GM23248 (cell line): Measurements from ENCODE around the gene HTR4. TPM values are rescaled to one million over a fixed set of nuclear protein-coding genes. Genes with fewer than 3 reads are reported as not detected.
A peak's percentile ranks its signal among the peaks of the same experiment; 100 is the strongest.

Experiments
- DNase-seq: peaks from one replicate; pipeline ENCODE4 v3.0.0-alpha.2; 2015
- H2AFZ ChIP-seq: fragments of 200-600 bp; sonication (generic); 2 replicates; pipeline ENCODE4 v1.6.1; 2016; ENCODE audit warnings: antibody characterized with exemption
- H3F3A ChIP-seq: fragments of 200-600 bp; sonication (generic); 2 replicates; pipeline ENCODE4 v1.6.1; 2016; ENCODE audit warnings: mild to moderate bottlenecking, antibody characterized with exemption, mixed run types; ENCODE audit not compliant: insufficient read depth
- H3K27ac ChIP-seq: fragments of 200-600 bp; sonication (generic); 2 replicates; pipeline ENCODE4 v1.5.1; 2016; ENCODE audit warnings: mild to moderate bottlenecking
- H3K27me3 ChIP-seq: fragments of 200-600 bp; sonication (generic); replicated peaks from 2 replicates; pipeline ENCODE4 v1.6.1; 2016; ENCODE audit warnings: mild to moderate bottlenecking; ENCODE audit not compliant: insufficient read depth
- H3K36me3 ChIP-seq: fragments of 200-600 bp; sonication (generic); 2 replicates; pipeline ENCODE4 v1.6.1; 2016; ENCODE audit warnings: low read depth, mild to moderate bottlenecking
- H3K4me1 ChIP-seq: fragments of 200-600 bp; sonication (generic); 2 replicates; pipeline ENCODE4 v1.6.1; 2016; ENCODE audit warnings: mild to moderate bottlenecking; ENCODE audit not compliant: insufficient read depth
- H3K4me2 ChIP-seq: fragments of 200-600 bp; sonication (generic); one replicate; pipeline ENCODE4 v1.6.1; 2016; ENCODE audit warnings: mild to moderate bottlenecking; ENCODE audit not compliant: unreplicated experiment
- H3K4me3 ChIP-seq: fragments of 200-600 bp; sonication (generic); 2 replicates; pipeline ENCODE4 v1.5.1; 2016; ENCODE audit warnings: mild to moderate bottlenecking
- H3K79me2 ChIP-seq: fragments of 200-600 bp; sonication (generic); 2 replicates; pipeline ENCODE4 v1.6.1; 2016; ENCODE audit warnings: mild to moderate bottlenecking; ENCODE audit not compliant: insufficient read depth
- H3K9ac ChIP-seq: fragments of 200-600 bp; sonication (generic); 2 replicates; pipeline ENCODE4 v1.6.1; 2016; ENCODE audit warnings: mild to moderate bottlenecking
- H3K9me2 ChIP-seq: fragments of 200-600 bp; sonication (generic); 2 replicates; pipeline ENCODE4 v1.6.1; 2016; ENCODE audit warnings: mixed run types, mild to moderate bottlenecking, moderate library complexity; ENCODE audit not compliant: insufficient read depth
- H3K9me3 ChIP-seq: fragments of 200-600 bp; sonication (generic); one replicate; pipeline ENCODE4 v1.6.1; 2017; ENCODE audit warnings: low read depth
- H4K20me1 ChIP-seq: fragments of 200-600 bp; sonication (generic); 2 replicates; pipeline ENCODE4 v1.6.0; 2016; ENCODE audit not compliant: insufficient read depth
- EZH2 ChIP-seq: fragments of 200-600 bp; sonication (generic); IDR thresholded peaks from 2 replicates; pipeline ENCODE4 v1.6.1; 2018; ENCODE audit warnings: antibody characterized with exemption, mild to moderate bottlenecking; ENCODE audit not compliant: insufficient read depth, poor library complexity, severe bottlenecking
- EZH2phosphoT487 ChIP-seq: fragments of 200-600 bp; sonication (generic); IDR thresholded peaks from 2 replicates; pipeline ENCODE4 v1.6.1; 2018; ENCODE audit warnings: antibody characterized with exemption, moderate library complexity, mild to moderate bottlenecking, low read depth; ENCODE audit not compliant: insufficient read depth
- WGBS, 2 experiments: methylation state at CpG; one replicate each; pipeline ENCODE4 v1.1.6; 2015 to 2017; ENCODE audit warnings: low lambda C conversion rate in 2 of 2, low coverage in 1 of 2; ENCODE audit errors: missing lambda C conversion rate in 2 of 2; 5-methylcytosine and 5-hydroxymethylcytosine counted together
- in situ Hi-C: fragments of 300-500 bp; cut with MboI; formaldehyde crosslinking; loops from 2 replicates; pipeline ENCODE4 v1.15.0; 2020
- polyA plus RNA-seq: library from polyadenylated mRNA; unstranded; fragments of >200 nt; fragmentation: Nextera tagmentation; extraction: Ambion mirVana; gene quantifications from 2 replicates; pipeline ENCODE4 v1.2.1, GENCODE V29; 2016
- total RNA-seq: library from RNA; depleted of rRNA; stranded (reverse); fragments of >200 nt; shearing (Covaris generic); gene quantifications from 2 replicates; pipeline ENCODE4 v1.2.3, GENCODE V29; 2014

Gene HTR4
- total and polyA plus RNA-seq, 2 experiments from 2014 or later, result not detected

DNA sequence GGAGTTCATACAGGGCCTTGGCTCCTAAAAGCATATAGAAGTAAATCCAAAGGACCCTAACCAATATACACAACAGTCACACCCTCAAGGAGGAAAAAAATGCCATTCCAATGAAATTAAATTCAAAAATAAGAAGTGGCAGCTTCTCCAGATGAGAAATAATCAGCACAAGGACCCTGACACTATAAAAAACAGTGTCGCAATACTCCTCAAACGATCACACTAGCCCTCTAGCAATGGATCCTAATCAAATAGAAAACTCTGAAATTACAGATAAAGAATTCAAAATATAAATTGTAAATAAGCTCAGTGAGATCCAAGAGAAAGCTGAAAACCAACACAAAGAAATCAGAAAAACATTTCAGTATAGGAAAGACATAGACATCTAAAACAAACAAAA, 33.5 kb upstream of the HTR4 start:
- no peaks in the 10 kb centered on the region for H3K4me1 ChIP-seq
- no peak overlapping the region for H2AFZ ChIP-seq
- no peak overlapping the region for H3K4me2 ChIP-seq
- no peaks in the 10 kb centered on the region for H3K9me3 ChIP-seq
- no peak for DNase-seq
- no peaks in the 10 kb centered on the region for H3K36me3 ChIP-seq
- WGBS, 2 experiments, result 72 to 80% methylated on average over 2 of the region's 2 CpGs
- H3K27ac ChIP-seq, result no peak overlapping the region
- no peaks in the 10 kb centered on the region for H3K27me3 ChIP-seq
- no peak overlapping the region for H3K4me3 ChIP-seq
- no peak for TF ChIP-seq EZH2
- no peak for TF ChIP-seq EZH2phosphoT487
- H3K9me2 ChIP-seq, result no peaks in the 10 kb centered on the region
- H3K9ac ChIP-seq, result no peak overlapping the region
- no peaks in the 10 kb centered on the region for H4K20me1 ChIP-seq
- H3F3A ChIP-seq, result no peaks in the 10 kb centered on the region
- in situ Hi-C loops, result no loop called here
- no peaks in the 10 kb centered on the region for H3K79me2 ChIP-seq

DNA sequence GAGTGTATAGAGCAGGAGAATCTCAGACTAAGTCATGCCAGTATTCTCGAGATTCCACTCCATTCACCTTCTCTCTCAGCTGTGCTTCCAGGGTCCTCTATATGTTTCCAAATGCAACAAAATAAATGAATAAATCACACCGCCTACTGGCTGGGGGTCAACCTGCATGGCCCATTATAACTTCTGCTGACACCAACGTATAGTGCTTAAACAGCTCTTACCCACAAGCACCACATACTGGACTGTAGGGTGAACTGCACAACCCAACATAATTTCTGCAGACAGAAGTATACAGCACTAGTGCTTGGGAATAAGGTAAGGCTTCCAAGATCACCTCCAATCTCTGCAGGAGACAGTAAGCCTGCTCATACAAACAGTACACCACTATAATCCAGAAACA, 33.1 kb upstream of the HTR4 start:
- H3K9me3 ChIP-seq, result no peaks in the 10 kb centered on the region
- H3K4me1 ChIP-seq, result no peaks in the 10 kb centered on the region
- H3K9ac ChIP-seq, result no peak overlapping the region
- H3K4me2 ChIP-seq, result no peak overlapping the region
- no peaks in the 10 kb centered on the region for H3K79me2 ChIP-seq
- H3K9me2 ChIP-seq, result no peaks in the 10 kb centered on the region
- H3K27me3 ChIP-seq, result no peaks in the 10 kb centered on the region
- H4K20me1 ChIP-seq, result no peaks in the 10 kb centered on the region
- peak; percentile 25 for DNase-seq
- H2AFZ ChIP-seq, result no peak overlapping the region
- TF ChIP-seq EZH2phosphoT487, result no peak
- no peak for TF ChIP-seq EZH2
- no peaks in the 10 kb centered on the region for H3F3A ChIP-seq
- H3K4me3 ChIP-seq, result no peak overlapping the region
- H3K27ac ChIP-seq, result no peak overlapping the region
- 19 to 34% methylated on average over 3 of the region's 3 CpGs for WGBS, 2 experiments
- in situ Hi-C loops, result no loop called here
- H3K36me3 ChIP-seq, result no peaks in the 10 kb centered on the region

DNA sequence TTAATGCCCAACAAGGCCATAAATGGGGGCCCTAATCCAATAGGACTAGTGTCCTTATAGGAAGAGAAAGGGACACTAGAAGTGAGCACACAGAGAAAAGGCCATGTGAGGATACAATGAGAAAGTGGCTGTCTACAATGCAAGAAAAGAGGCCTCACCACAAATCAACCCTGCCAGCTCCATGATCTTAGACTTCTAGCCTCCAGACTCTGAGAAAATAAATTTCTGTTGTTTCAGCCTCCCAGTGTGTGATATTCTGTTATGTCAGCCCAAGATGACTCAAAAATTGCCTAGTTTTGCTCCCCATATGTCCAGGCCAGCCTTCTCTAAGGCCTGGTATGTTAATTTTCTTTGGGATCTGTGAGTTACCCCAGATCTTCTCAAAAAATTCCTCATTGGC, 32.3 kb upstream of the HTR4 start:
- H3K4me2 ChIP-seq, result no peak overlapping the region
- no peaks in the 10 kb centered on the region for H3F3A ChIP-seq
- in situ Hi-C loops, result no loop called here
- TF ChIP-seq EZH2 (no peak), EZH2phosphoT487 (no peak)
- H3K9ac ChIP-seq, result no peak overlapping the region
- no peak overlapping the region for H3K27ac ChIP-seq
- no peaks in the 10 kb centered on the region for H3K36me3 ChIP-seq
- no peaks in the 10 kb centered on the region for H3K9me2 ChIP-seq
- no peaks in the 10 kb centered on the region for H3K9me3 ChIP-seq
- no peak overlapping the region for H2AFZ ChIP-seq
- H3K4me3 ChIP-seq, result no peak overlapping the region
- H4K20me1 ChIP-seq, result no peaks in the 10 kb centered on the region
- DNase-seq, result no peak
- H3K27me3 ChIP-seq, result no peaks in the 10 kb centered on the region
- H3K4me1 ChIP-seq, result no peaks in the 10 kb centered on the region
- no peaks in the 10 kb centered on the region for H3K79me2 ChIP-seq

DNA sequence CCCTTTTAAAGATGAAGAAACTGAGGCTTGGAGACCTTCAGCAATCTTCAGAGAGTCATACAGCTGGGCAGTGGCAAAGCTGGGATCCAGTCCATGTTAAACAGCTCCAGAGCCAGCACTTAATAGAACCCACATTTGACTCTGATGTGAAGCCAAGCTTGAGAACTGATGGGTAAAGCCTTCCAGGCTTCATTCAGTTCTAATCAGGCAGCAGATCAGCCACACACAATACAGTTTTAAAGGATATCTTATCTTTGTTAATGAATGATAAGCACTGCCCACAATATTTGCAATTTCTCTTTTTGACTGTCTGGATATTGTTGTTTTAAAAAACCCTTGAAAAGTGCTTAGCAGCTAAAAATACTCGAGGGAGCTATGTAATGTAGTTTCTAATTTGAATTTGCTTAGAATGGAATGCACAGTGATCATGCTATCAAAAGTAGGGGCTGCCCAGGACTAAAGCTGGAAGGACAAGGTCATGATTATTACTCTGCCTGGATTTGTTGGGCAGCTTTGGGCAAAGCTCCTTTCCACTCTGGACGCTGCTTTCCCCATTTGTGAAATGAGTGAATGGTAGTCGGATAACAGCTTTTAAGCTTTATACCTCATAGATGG, 31.3 kb upstream of the HTR4 start:
- Histone ChIP-seq H3K27ac (no peak overlapping the region), H3K4me1 (no peaks in the 10 kb centered on the region), H3K4me2 (no peak overlapping the region), H3K4me3 (no peak overlapping the region), H4K20me1 (no peaks in the 10 kb centered on the region), H3K27me3 (no peaks in the 10 kb centered on the region), H3F3A (no peaks in the 10 kb centered on the region), H3K79me2 (no peaks in the 10 kb centered on the region), H3K9ac (no peak overlapping the region), H3K9me3 (no peaks in the 10 kb centered on the region), H3K9me2 (no peaks in the 10 kb centered on the region), H2AFZ (no peak overlapping the region), H3K36me3 (no peaks in the 10 kb centered on the region)
- in situ Hi-C loops, result no loop called here
- DNase-seq, result peak; percentile 8
- TF ChIP-seq EZH2, result no peak
- TF ChIP-seq EZH2phosphoT487, result no peak
- 9 to 19% methylated on average over 3 of the region's 3 CpGs for WGBS, 2 experiments

DNA sequence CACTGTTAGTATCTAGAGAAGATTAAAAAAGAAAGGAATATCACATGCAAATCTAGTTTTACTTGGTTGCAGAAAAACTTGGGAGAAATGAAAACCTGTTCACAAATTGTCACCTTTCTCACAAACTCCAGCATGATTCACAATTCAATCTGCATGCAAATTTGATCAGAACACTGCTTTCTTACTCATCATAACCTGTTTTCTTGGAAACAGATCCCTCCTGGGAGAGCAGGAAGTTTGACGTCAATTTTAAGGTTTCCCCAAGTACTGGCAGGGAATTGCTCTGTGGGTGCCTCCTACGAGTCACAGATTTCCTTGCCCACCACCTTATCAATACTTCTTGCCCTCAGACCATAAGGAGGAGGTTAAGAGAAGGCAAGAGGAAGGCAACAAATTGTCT, 30.2 kb upstream of the HTR4 start:
- Histone ChIP-seq H3K27me3 (no peaks in the 10 kb centered on the region), H3K4me2 (no peak overlapping the region), H3K9ac (no peak overlapping the region), H3K4me1 (no peaks in the 10 kb centered on the region), H3K27ac (no peak overlapping the region), H3K4me3 (no peak overlapping the region), H3K79me2 (no peaks in the 10 kb centered on the region), H4K20me1 (no peaks in the 10 kb centered on the region), H3K9me3 (no peaks in the 10 kb centered on the region), H3F3A (no peaks in the 10 kb centered on the region), H3K36me3 (no peaks in the 10 kb centered on the region), H2AFZ (no peak overlapping the region), H3K9me2 (no peaks in the 10 kb centered on the region)
- TF ChIP-seq EZH2phosphoT487 (no peak), EZH2 (no peak)
- no peak for DNase-seq
- 36 to 50% methylated on average over 2 of the region's 2 CpGs for WGBS, 2 experiments
- in situ Hi-C loops, result no loop called here
